GM12891 (cell line): ENCODE measurements around the gene NINJ1.

ENCODE experiments used
- PAX5 ChIP-seq: IDR thresholded peaks from 2 replicates; pipeline ENCODE4 v1.6.1; 2011; ENCODE audit warnings: low read length, moderate library complexity, mild to moderate bottlenecking; ENCODE audit not compliant: insufficient read depth, severe bottlenecking
- POLR2A ChIP-seq: IDR thresholded peaks from 2 replicates; pipeline ENCODE4 v1.6.1; 2011; ENCODE audit warnings: low read depth, low read length, control low read depth
- POLR2AphosphoS5 ChIP-seq: IDR thresholded peaks from 2 replicates; pipeline ENCODE4 v1.6.1; 2011; ENCODE audit warnings: low read depth, low read length, control low read depth
- POU2F2 ChIP-seq: IDR thresholded peaks from 2 replicates; pipeline ENCODE4 v1.6.1; 2011; ENCODE audit warnings: low read depth, mild to moderate bottlenecking, control low read depth, low read length, moderate library complexity
- SPI1 ChIP-seq: IDR thresholded peaks from 2 replicates; pipeline ENCODE4 v1.6.1; 2011; ENCODE audit warnings: low read depth, low read length, control low read depth
- TAF1 ChIP-seq: IDR thresholded peaks from 2 replicates; pipeline ENCODE4 v1.6.1; 2011; ENCODE audit warnings: low read depth, low read length, control low read depth

DNA sequence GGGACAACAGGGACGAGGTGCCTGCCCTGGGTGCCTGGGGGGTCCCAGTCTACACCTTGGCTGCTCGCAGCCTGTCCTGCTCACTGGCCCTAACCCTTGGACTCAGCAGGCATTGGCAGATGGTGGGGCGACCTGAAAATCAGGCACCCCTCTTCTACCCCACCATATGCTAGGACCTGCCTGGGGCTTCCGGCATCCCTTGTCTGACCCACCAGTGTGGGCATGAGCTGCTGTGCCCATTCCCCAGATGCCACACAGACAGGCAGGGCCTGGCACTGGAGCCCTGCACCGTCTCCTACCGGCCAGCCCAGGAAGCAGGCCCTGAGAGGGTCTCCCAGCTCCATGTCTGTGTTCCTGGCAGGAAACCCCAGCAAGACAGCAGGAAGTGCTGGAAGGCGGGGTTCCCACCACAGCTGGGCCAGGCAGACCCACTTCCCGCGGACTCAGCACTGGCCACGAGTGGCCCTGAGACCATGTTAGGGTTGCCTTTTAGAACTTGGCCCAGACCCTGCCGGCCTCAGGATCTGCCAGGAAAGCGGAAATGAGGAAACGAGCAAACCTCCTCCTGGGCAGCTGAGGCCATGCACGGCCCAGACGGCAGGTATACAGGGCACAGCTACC, 3.1 kb downstream of the NINJ1 start:
- TF ChIP-seq POLR2A (no peak), POLR2AphosphoS5 (no peak), PAX5 (no peak), TAF1 (no peak), POU2F2 (no peak), SPI1 (peak; percentile 44; the same call in 1 of the 2 replicates)
